ENCODE data around the gene ANKRD22. TPM values are rescaled to one million over a fixed set of nuclear protein-coding genes. Genes with fewer than 3 reads are reported as not detected.

Gene ANKRD22
- total RNA-seq, 4 donors from 2014 or later: 0.63 TPM; not detected in 3

DNA sequence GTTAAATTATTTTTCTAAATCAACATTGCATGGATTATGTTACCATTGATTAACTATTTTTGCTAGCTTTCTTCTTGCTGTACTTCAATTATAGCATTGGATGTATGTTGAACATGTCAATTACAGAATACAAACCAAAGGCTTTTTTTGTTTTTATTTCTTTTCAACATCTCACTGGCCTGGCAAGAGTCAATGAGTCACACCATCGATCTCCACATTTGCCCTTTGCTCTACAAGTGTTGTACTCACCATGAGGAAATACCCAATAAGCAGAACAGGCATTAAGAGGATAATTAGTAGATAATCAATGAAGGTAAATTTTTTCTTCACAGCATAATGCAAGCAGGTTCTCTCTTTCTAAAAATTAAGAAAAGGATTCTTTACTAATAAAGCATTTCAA, 23.3 kb downstream of the ANKRD22 start:
- ATAC-seq (ENCODE audit: low FRiP score) (no peak), DNase-seq (ENCODE audit: low spot score) (no peak)
- no peak for TF ChIP-seq CTCF (IDR thresholded peaks at IDR 0.05)

DNA sequence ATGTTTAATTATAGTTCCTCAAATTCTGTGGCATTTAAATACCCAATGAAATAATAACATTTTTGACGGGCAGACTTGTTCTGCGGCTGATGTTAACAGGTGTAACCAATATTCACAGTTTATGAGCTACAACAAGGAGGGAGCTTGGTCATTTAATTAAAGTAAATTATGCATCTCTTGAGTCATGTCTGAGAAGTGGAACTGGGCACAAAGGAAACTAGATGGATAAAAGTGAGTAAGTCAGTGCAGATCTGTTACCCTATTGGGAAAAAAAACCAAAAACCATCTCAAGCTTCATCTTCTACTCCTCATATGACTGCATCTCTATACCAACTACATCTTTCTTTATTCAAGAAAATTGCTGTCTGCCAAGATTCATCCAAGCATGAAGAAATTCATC, 24.0 kb downstream of the ANKRD22 start:
- ATAC-seq (ENCODE audit: low FRiP score): no peak
- no peak for TF ChIP-seq CTCF (IDR thresholded peaks at IDR 0.05)
- DNase-seq (ENCODE audit: low spot score): no peak

DNA sequence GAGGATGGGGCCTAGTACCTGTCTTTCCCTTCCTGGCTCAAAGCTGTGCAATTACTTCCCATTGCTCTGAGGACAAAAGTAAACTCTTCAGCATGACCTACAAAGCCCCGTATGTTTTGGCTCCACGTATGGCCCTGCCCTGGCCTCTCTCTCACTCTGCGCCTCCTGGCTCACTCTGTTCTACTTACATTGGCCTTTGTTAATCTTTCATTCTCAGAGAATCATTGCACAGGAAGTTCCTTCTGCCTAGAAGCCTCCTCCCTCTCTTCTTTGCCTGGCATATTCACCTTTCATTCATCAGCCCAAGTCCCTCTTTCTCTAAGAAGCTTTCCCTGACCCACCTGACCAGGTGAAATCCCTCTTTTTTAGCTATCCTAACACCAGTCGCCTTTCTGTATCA, 25.3 kb downstream of the ANKRD22 start:
- TF ChIP-seq CTCF (IDR thresholded peaks at IDR 0.05): no peak
- ATAC-seq (ENCODE audit: low FRiP score) (no peak), DNase-seq (ENCODE audit: low spot score) (no peak)

GRCh38 chr10:88820748-88821401, 30.8 kb downstream of the ANKRD22 start:
- no peak for TF ChIP-seq CTCF (IDR thresholded peaks at IDR 0.05)
- ATAC-seq (ENCODE audit: low FRiP score) (no peak), DNase-seq (ENCODE audit: low spot score) (no peak)

- no peak for DNase-seq (ENCODE audit: low spot score)
- no peak for ATAC-seq (ENCODE audit: low FRiP score)
- no peak for TF ChIP-seq CTCF (IDR thresholded peaks at IDR 0.05)
Measured at GRCh38 chr10:88819290-88819689, 32.4 kb downstream of the ANKRD22 start.

DNA sequence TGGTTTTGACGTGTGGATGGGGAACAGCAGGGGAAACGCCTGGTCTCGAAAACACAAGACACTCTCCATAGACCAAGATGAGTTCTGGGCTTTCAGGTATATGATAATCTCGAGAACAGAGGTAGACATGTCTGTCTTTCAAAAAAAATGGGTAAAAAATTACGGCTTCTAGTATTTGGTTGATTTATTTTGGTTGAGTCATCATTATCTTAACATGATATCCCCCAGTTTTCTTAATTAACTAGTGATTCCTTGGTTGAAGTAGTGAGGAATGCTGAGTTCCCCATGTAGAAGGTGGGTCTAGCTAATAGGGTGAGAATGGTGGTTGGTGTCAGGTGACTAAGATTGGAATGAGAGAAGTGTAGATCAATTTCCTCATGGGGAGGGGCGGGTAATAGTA, 38.4 kb downstream of the ANKRD22 start:
- DNase-seq (ENCODE audit: low spot score): no peak
- TF ChIP-seq CTCF (IDR thresholded peaks at IDR 0.05): no peak
- ATAC-seq (ENCODE audit: low FRiP score): no peak

GRCh38 chr10:88810196-88810961, 41.3 kb downstream of the ANKRD22 start:
- TF ChIP-seq CTCF (IDR thresholded peaks at IDR 0.05): no peak
- ATAC-seq (ENCODE audit: low FRiP score) (no peak), DNase-seq (ENCODE audit: low spot score) (no peak)
